GM21717 (cell line): ENCODE data around the gene HUS1.
"Not testable (repeated sequence)": the region's sequence is repeated elsewhere in the genome, so short reads cannot be mapped to it uniquely, and the experiment has no call there.

Source experiments
- ATAC-seq: cut with Tn5 transposase; IDR thresholded peaks from one replicate; pipeline ENCODE4 v1.9.1; 2021; ENCODE audit warnings: mild to moderate bottlenecking, moderate library complexity; ENCODE audit not compliant: unreplicated experiment

The HUS1 gene

DNA sequence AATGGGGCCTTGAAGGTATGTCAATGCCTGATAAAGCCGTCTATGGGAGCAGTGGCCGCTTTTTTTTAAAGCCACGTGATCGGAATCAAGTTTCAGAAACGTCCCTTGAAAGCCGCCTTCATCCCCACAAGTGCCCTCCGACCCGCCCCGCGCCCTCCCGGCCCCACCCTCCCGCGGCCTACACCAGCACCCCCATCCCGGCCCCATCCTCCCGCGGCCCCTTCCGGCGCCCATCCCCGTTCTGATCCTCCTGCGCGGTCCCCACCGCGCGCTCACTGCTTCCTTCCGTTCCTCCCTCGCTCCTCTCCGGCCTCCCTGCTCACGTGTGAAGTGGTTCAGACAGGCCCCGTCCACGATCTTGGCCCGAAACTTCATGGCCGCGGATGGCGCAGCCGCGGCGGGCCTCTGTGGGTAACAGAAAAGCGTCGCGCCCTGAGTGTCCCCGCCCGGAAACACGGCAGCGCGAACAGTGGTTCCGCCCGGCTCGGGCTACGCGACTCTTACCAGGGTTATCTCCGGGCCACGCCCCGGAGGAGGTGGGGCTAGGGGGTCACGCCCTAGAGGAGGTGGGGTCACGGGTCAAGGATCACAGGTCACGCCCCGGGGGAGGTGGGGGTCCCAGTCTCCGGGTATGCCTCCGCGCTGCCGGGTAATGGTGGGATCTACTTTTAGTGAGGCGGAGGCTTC, at the start of gene HUS1:
Gene HUS1 (minus strand): TSS at position 471 of the 687 bp plus-strand sequence. CDS start 96 bp downstream, at position 375.
- peak; percentile 99 for ATAC-seq

GRCh38 chr7:48028938-48029337, 49.5 kb upstream of the HUS1 start, which contains the start of gene SUN3:
TSS of gene SUN3 (minus strand) at chr7:48029107. CDS start at chr7:48028938, 169 bp downstream.
- no peak for ATAC-seq

GRCh38 chr7:48025624-48026023, 46.2 kb upstream of the HUS1 start:
- ATAC-seq: no peak

DNA sequence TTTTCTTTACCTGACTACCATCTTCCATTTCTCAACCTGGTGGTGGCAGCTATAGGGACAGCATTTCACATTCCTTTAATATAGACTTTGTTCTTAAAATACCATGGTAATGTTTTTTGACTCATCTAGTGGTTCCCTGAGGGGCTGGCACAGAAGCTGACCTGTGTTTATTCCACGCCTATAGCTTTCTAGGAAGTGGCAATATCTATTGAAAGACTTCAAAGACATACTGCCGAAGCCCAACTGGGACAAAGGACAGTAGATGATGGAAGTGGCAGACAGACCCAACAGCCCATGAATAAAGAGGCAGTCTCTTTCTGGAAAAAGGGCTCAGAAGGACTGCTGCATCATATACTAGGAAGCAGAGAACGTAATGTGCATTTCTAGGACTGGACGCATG, 38.3 kb upstream of the HUS1 start:
- ATAC-seq: no peak

- ATAC-seq: no peak
Observed at GRCh38 chr7:48016641-48017040, 37.2 kb upstream of the HUS1 start.

- ATAC-seq: no peak
Observed at GRCh38 chr7:48011951-48012350, 32.5 kb upstream of the HUS1 start.

GRCh38 chr7:48011323-48011722, 31.9 kb upstream of the HUS1 start:
- ATAC-seq: no peak

GRCh38 chr7:48009954-48010353, 30.5 kb upstream of the HUS1 start:
- no peak for ATAC-seq

DNA sequence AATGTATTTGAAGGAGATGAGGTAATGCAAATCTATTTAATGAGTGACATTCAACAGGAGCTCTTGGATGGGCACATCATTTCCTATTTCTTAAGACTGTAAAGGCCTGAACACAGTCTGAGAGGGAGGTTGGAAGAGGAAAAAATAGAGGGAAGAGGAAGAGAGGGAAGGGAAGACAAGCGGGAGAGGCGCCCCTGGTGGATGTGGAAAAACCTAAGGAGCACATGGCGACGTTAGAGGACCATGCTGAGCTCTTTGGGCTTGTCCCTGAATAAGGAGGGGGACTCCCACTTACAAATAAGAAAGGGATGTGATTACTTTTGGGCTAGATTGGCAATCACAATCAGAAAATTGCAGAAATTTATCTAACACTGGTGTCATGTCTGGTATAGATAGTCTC, 29.8 kb upstream of the HUS1 start:
- no peak for ATAC-seq

- no peak for ATAC-seq
Observed at GRCh38 chr7:48006866-48007265, 27.5 kb upstream of the HUS1 start.

GRCh38 chr7:48004638-48005037, 25.2 kb upstream of the HUS1 start:
- no peak for ATAC-seq

DNA sequence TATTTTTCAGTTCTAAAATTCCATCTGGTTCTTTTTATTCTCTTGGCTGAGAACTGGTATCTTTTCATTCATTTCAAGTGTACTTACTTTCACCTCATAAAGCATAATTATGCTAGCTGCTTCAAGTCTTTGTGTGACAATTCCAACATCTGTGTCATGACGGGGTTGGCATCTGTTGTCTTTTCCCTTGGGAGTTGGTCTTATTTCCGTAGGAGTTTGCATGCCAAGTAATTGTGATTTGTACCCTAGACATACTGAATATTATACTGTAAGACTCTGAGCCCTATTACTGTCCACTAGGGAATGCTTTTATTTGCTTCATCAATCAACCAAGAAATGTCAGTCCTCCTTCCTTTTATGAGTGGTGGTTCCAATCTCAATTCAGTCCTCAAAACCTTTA, 24.6 kb upstream of the HUS1 start:
- no peak for ATAC-seq

DNA sequence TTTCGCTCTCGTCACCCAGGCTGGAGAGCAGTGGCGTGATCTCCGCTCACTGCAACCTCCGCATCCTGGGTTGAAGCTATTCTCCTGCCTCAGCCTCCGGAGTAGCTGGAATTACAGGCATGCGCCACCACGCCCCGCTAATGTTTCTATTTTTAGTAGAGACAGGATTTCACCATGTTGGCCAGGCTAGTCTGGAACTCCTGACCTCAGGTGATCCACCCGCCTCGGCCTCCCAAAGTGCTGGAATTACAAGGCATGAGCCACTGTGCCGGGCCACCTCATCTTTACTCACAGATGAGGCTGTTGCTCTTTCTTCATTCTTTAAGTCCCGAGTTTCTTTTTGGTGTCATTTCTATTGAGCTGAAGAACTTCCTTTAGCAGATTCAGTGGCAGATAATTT, 20.7 kb upstream of the HUS1 start:
- ATAC-seq: not testable (repeated sequence)

DNA sequence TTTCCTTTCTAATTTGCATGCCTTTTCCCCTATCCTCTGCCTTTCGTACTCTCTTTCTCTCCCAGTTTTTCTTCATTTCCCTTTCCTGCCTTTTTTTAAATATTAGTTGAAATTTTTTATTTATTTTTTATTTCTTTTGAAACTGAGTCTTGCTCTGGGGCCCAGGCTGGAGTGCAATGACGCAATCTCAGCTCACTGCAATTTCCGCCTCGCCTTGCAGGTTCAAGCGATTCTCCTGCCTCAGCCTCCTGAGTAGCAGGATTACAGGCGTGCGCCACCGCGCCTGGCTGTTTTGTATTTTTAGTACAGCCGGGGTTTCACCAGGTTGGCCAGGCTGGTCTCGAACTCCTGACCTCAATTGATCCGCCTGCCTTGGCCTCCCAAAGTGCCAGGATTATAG, 20.0 kb upstream of the HUS1 start:
- no peak for ATAC-seq

GRCh38 chr7:47992446-47992845, 13.0 kb upstream of the HUS1 start:
- no peak for ATAC-seq

- ATAC-seq: peak; percentile 99
Observed at GRCh38 chr7:47991741-47992311, 12.4 kb upstream of the HUS1 start.

GRCh38 chr7:47991270-47991669, 11.9 kb upstream of the HUS1 start:
- ATAC-seq: no peak

- no peak for ATAC-seq
Observed at GRCh38 chr7:47990592-47990991, 11.2 kb upstream of the HUS1 start.

GRCh38 chr7:47989607-47990400, 10.4 kb upstream of the HUS1 start:
- ATAC-seq: not testable (repeated sequence)

DNA sequence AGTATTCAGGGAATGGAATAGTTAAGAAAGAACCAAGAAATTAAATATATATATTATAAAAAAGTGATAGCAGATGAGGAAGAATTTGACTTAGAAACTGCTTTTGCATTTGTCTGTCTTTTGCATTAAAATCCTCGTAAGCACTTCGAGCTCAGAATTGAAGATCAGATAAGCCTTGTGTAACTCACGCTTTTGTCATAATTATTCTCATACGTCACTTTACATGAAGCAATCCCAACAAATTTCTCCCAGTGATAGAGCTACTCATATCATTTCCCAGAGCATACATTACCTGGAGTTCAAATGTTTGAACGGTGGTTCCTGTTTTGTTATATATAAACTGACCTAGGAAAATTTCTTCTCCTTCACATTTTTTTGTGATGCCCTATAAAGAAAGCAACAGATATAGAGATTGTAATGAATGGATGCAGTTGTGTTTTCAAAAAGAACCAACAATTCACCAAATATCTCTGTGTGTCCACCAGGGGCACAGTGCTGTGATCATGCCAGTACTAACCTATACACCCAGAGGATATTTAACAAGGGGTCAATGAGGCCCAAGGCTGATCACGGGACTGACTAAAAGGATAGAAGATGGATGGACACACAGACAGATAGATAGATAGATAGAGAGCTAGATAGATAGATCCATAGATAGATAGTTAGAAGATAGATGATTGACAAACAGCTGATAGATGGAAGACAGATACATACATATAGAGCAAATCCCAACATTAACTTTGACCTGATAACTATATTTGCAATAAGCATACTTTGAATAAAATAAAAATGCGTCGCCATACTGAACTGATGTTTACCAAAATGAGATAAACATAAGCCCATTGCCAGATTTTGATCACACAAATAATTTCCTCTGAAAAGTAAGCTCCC, 9.3 kb upstream of the HUS1 start:
- ATAC-seq: no peak

GRCh38 chr7:47982610-47983009, 3.2 kb upstream of the HUS1 start:
- ATAC-seq: no peak
